Right atrium auricular region (tissue), 2 donors: Measurements from ENCODE around the gene PCGF3. TPM values are rescaled to one million over a fixed set of nuclear protein-coding genes. Genes with fewer than 3 reads are reported as not detected.
A peak's percentile ranks its signal among the peaks of the same experiment; 100 is the strongest.

Source experiments
- DNase-seq: peaks from one replicate; pipeline ENCODE4 v3.0.0-alpha.2; 2019; ENCODE audit warnings: low spot score
- H3K27ac ChIP-seq, 2 donors: fragments of 200-600 bp; sonication (generic); 1 replicate in 1 of 2; 2 replicates in 1 of 2; pipeline ENCODE4 v1.5.1; 2016 to 2019
- H3K27me3 ChIP-seq, 2 donors: fragments of 200-600 bp; sonication (generic); one replicate each; pipeline versions ENCODE4 v1.5.1 to v1.6.0; 2017 to 2019
- H3K36me3 ChIP-seq: fragments of 200-600 bp; sonication (generic); one replicate; pipeline ENCODE4 v1.5.1; 2016
- H3K4me1 ChIP-seq, 2 donors: fragments of 200-600 bp; sonication (generic); one replicate each; pipeline versions ENCODE4 v1.5.1 to v1.6.0; 2017 to 2019
- H3K4me3 ChIP-seq, 2 donors: fragments of 200-600 bp; sonication (generic); 1 replicate in 1 of 2; 2 replicates in 1 of 2; pipeline ENCODE4 v1.5.1; 2017 to 2019; ENCODE audit warnings: mild to moderate bottlenecking in 1 of 2, moderate library complexity in 1 of 2
- H3K9me3 ChIP-seq, 2 donors: fragments of 200-600 bp; sonication (generic); one replicate each; pipeline ENCODE4 v1.5.1; 2019
- CTCF ChIP-seq, 2 donors: fragments of 200-600 bp; sonication (generic); IDR thresholded peaks; one replicate each; pipeline ENCODE4 v1.5.1; 2019; ENCODE audit warnings: antibody characterized with exemption in 2 of 2
- total RNA-seq, 2 donors: library from RNA; depleted of rRNA; stranded (reverse); fragments of >200 nt; gene quantifications; one replicate each; pipeline ENCODE4 v1.1.0, GENCODE V29; 2016

The PCGF3 gene
- total RNA-seq, 2 donors from 2014 or later: 17.9 to 22.6 TPM

GRCh38 chr4:683247-683897, 22.3 kb upstream of the PCGF3 start:
- no peak for TF ChIP-seq CTCF (IDR thresholded peaks at IDR 0.05)
- peak overlapping the region in 1 of 2 donors; percentile 39 for H3K27ac ChIP-seq
- no peak for DNase-seq
- H3K36me3 ChIP-seq: no peaks in the 10 kb centered on the region
- no peaks in the 10 kb centered on the region for H3K27me3 ChIP-seq
- peaks cover 0 to 47% of the 10 kb centered on the region in 2 donors for H3K4me1 ChIP-seq
- no peak overlapping the region for H3K4me3 ChIP-seq
- no peaks in the 10 kb centered on the region for H3K9me3 ChIP-seq

- H3K4me3 ChIP-seq: no peak overlapping the region
- DNase-seq: no peak
- peak; percentile 64 to 78 for TF ChIP-seq CTCF (IDR thresholded peaks at IDR 0.05)
- no peaks in the 10 kb centered on the region for H3K27me3 ChIP-seq
- no peaks in the 10 kb centered on the region for H3K36me3 ChIP-seq
- H3K4me1 ChIP-seq: peaks cover 0 to 53% of the 10 kb centered on the region in 2 donors
- no peaks in the 10 kb centered on the region for H3K9me3 ChIP-seq
- peak overlapping the region in 1 of 2 donors; percentile 39 for H3K27ac ChIP-seq
Observed at GRCh38 chr4:683982-684622, 21.5 kb upstream of the PCGF3 start.

- DNase-seq: no peak
Observed at GRCh38 chr4:684623-685327, 20.9 kb upstream of the PCGF3 start.

GRCh38 chr4:685679-686412, 19.8 kb upstream of the PCGF3 start:
- no peak for DNase-seq
- Histone ChIP-seq H3K27me3 (no peaks in the 10 kb centered on the region), H3K4me1 (peaks cover 0 to 56% of the 10 kb centered on the region in 2 donors)

More at GRCh38 chr4:684623-685327, 20.9 kb upstream of the PCGF3 start:
- no peaks in the 10 kb centered on the region for H3K9me3 ChIP-seq
- no peaks in the 10 kb centered on the region for H3K36me3 ChIP-seq
- H3K27me3 ChIP-seq: no peaks in the 10 kb centered on the region
- no peak overlapping the region for H3K4me3 ChIP-seq
- no peak overlapping the region for H3K27ac ChIP-seq
- TF ChIP-seq CTCF (IDR thresholded peaks at IDR 0.05): no peak
- peaks cover 0 to 60% of the 10 kb centered on the region in 2 donors for H3K4me1 ChIP-seq

More at GRCh38 chr4:685679-686412, 19.8 kb upstream of the PCGF3 start:
- H3K27ac ChIP-seq: no peak overlapping the region
- no peak overlapping the region for H3K4me3 ChIP-seq
- H3K36me3 ChIP-seq: no peaks in the 10 kb centered on the region
- H3K9me3 ChIP-seq: no peaks in the 10 kb centered on the region
- TF ChIP-seq CTCF (IDR thresholded peaks at IDR 0.05): no peak
